Astrocyte (in vitro differentiated cells and primary cell): Measurements from ENCODE around the gene KIF2A. TPM values are rescaled to one million over a fixed set of nuclear protein-coding genes. Genes with fewer than 3 reads are reported as not detected.

Source experiments
- DNase-seq: peaks from one replicate; pipeline ENCODE4 v3.0.0-alpha.2; 2010; ENCODE audit warnings: low read depth
- FAIRE-seq: peaks from 2 replicates; lab custom pipeline; 2011; peaks lifted over from hg19 to GRCh38; lab: Jason Lieb, UNC
- H2AFZ ChIP-seq: 2 replicates; pipeline ENCODE4 v1.6.0; 2012; ENCODE audit warnings: low read depth, low read length, inconsistent platforms
- H3K27ac ChIP-seq: 2 replicates; pipeline ENCODE4 v1.5.1; 2011; ENCODE audit warnings: low read depth, low read length, inconsistent platforms
- H3K27me3 ChIP-seq: 2 replicates; pipeline ENCODE4 v1.6.0; 2011; ENCODE audit warnings: low read length, inconsistent platforms; ENCODE audit not compliant: insufficient read depth
- H3K36me3 ChIP-seq: 2 replicates; pipeline ENCODE4 v1.5.1; 2011; ENCODE audit warnings: low read length, inconsistent platforms; ENCODE audit not compliant: insufficient read depth
- H3K4me1 ChIP-seq: 2 replicates; pipeline ENCODE4 v1.5.1; 2011; ENCODE audit warnings: low read length, inconsistent platforms; ENCODE audit not compliant: insufficient read depth
- H3K4me2 ChIP-seq: 2 replicates; pipeline ENCODE4 v1.6.0; 2012; ENCODE audit warnings: low read length, inconsistent platforms
- H3K4me3 ChIP-seq: 2 replicates; pipeline ENCODE4 v1.5.1; 2011; ENCODE audit warnings: low read depth, mild to moderate bottlenecking, low read length, inconsistent platforms; ENCODE audit not compliant: insufficient read depth
- H3K79me2 ChIP-seq: 2 replicates; pipeline ENCODE4 v1.6.0; 2012; ENCODE audit warnings: mild to moderate bottlenecking, low read length, inconsistent platforms; ENCODE audit not compliant: insufficient read depth
- H3K9ac ChIP-seq: 2 replicates; pipeline ENCODE4 v1.6.0; 2012; ENCODE audit warnings: mild to moderate bottlenecking, low read length, inconsistent platforms
- H3K9me3 ChIP-seq: 2 replicates; pipeline ENCODE4 v1.5.1; 2012; ENCODE audit warnings: low read depth, mild to moderate bottlenecking, low read length, inconsistent platforms; ENCODE audit not compliant: insufficient read depth
- H4K20me1 ChIP-seq: 2 replicates; pipeline ENCODE4 v1.6.0; 2012; ENCODE audit warnings: low read length, inconsistent platforms; ENCODE audit not compliant: insufficient read depth
- H3K27ac Mint-ChIP-seq: one replicate; pipeline ENCODE4 v1.8.0; 2021; ENCODE audit warnings: mild to moderate bottlenecking, mixed read lengths; ENCODE audit not compliant: unreplicated experiment
- H3K27me3 Mint-ChIP-seq: one replicate; pipeline ENCODE4 v1.8.0; 2021; ENCODE audit warnings: low read depth, mixed read lengths; ENCODE audit not compliant: unreplicated experiment
- H3K36me3 Mint-ChIP-seq: one replicate; pipeline ENCODE4 v1.8.0; 2021; ENCODE audit warnings: low read depth, mixed read lengths; ENCODE audit not compliant: unreplicated experiment
- H3K4me1 Mint-ChIP-seq: one replicate; pipeline ENCODE4 v1.8.0; 2021; ENCODE audit warnings: low read depth, mixed read lengths; ENCODE audit not compliant: unreplicated experiment
- H3K4me3 Mint-ChIP-seq: one replicate; pipeline ENCODE4 v1.8.0; 2021; ENCODE audit warnings: mild to moderate bottlenecking, moderate library complexity, mixed read lengths; ENCODE audit not compliant: unreplicated experiment
- H3K9me3 Mint-ChIP-seq: one replicate; pipeline ENCODE4 v1.8.0; 2021; ENCODE audit warnings: mild to moderate bottlenecking, mixed read lengths; ENCODE audit not compliant: unreplicated experiment
- EZH2 ChIP-seq: IDR thresholded peaks from 2 replicates; pipeline ENCODE4 v1.6.1; 2012; ENCODE audit warnings: mild to moderate bottlenecking, low read length, inconsistent platforms; ENCODE audit not compliant: insufficient read depth
- total RNA-seq: library from RNA; stranded (reverse); gene quantifications from 2 replicates; pipeline ENCODE4 v1.2.1, GENCODE V29; 2021
- TF ChIP-seq, protein P1 (sequence below): IDR thresholded peaks from 2 replicates; pipeline ENCODE4 v1.5.1; 2011; ENCODE audit warnings: low read depth, mild to moderate bottlenecking, inconsistent platforms, low read length, moderate library complexity; ENCODE audit not compliant: insufficient read depth

KIF2A gene
- total RNA-seq, 1 donor from 2014 or later: 79.1 TPM

GRCh38 chr5:62347928-62348327, 41.9 kb downstream of the KIF2A start:
- Histone ChIP-seq H2AFZ (no peak overlapping the region), H3K4me1 (no peaks in the 10 kb centered on the region), H4K20me1 (peaks cover 15% of the 10 kb centered on the region), H3K79me2 (peaks cover 44% of the 10 kb centered on the region), H3K4me2 (no peak overlapping the region), H3K27ac (no peak overlapping the region), H3K9ac (no peak overlapping the region), H3K36me3 (peaks cover 6% of the 10 kb centered on the region), H3K27me3 (no peaks in the 10 kb centered on the region), H3K4me3 (no peak overlapping the region), H3K9me3 (no peaks in the 10 kb centered on the region)
- no peak for TF ChIP-seq EZH2
- TF ChIP-seq, protein P1, sequence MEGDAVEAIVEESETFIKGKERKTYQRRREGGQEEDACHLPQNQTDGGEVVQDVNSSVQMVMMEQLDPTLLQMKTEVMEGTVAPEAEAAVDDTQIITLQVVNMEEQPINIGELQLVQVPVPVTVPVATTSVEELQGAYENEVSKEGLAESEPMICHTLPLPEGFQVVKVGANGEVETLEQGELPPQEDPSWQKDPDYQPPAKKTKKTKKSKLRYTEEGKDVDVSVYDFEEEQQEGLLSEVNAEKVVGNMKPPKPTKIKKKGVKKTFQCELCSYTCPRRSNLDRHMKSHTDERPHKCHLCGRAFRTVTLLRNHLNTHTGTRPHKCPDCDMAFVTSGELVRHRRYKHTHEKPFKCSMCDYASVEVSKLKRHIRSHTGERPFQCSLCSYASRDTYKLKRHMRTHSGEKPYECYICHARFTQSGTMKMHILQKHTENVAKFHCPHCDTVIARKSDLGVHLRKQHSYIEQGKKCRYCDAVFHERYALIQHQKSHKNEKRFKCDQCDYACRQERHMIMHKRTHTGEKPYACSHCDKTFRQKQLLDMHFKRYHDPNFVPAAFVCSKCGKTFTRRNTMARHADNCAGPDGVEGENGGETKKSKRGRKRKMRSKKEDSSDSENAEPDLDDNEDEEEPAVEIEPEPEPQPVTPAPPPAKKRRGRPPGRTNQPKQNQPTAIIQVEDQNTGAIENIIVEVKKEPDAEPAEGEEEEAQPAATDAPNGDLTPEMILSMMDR: no peak
- Mint-ChIP-seq H3K4me1 (peaks cover 3% of the 10 kb centered on the region), H3K36me3 (peaks cover 2% of the 10 kb centered on the region), H3K9me3 (no peaks in the 10 kb centered on the region), H3K4me3 (no peak overlapping the region), H3K27me3 (no peaks in the 10 kb centered on the region), H3K27ac (no peak overlapping the region)
- FAIRE-seq (no peak), DNase-seq (no peak)

DNA sequence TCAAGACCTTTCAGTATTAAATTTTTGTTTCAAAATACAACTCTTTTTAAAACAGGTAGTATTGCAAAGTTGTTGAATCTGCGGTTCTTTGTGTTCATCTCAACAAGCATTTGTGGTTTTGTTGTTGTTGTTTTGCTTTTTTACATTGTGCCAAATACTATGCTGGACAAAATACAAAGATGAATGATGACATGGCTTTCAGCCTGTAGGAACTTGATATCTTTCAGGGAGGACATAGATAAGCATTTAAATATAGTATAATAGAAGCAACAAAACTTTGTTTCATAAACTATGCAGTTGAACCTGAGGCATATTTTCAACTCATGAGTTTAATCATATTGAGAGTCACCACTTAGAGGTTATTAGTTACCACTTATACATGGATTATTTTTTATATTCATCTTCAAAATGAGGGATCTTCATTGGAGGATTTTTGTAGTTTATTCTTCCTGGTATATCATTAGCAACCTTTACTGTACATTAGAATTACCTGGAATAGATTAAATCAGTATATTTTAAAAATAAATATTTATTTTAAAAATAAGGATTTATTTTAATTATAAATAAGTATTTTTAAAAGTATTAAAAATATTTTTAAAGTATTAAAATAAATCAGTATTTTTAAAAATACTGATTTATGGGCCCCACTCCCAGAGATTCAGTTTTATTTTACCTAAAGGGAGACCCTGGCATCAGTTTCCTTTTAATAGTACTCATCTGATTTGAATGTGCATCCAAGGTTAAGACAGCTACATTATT, 42.9 kb downstream of the KIF2A start:
- Histone ChIP-seq H3K27me3 (no peaks in the 10 kb centered on the region), H3K9me3 (no peaks in the 10 kb centered on the region), H3K4me2 (no peak overlapping the region), H2AFZ (no peak overlapping the region), H3K27ac (no peak overlapping the region), H3K4me3 (no peak overlapping the region), H4K20me1 (peaks cover 5% of the 10 kb centered on the region), H3K79me2 (peaks cover 34% of the 10 kb centered on the region), H3K4me1 (no peaks in the 10 kb centered on the region), H3K36me3 (peaks cover 11% of the 10 kb centered on the region), H3K9ac (no peak overlapping the region)
- Mint-ChIP-seq H3K9me3 (no peaks in the 10 kb centered on the region), H3K4me1 (peaks cover under 1% of the 10 kb centered on the region), H3K4me3 (no peak overlapping the region), H3K36me3 (peaks cover 2% of the 10 kb centered on the region), H3K27ac (no peak overlapping the region), H3K27me3 (no peaks in the 10 kb centered on the region)
- no peak for TF ChIP-seq EZH2
- TF ChIP-seq, protein P1: no peak
- DNase-seq (no peak), FAIRE-seq (no peak)
